MCF 10A (cell line): ENCODE measurements around the gene MYBL2. TPM values are rescaled to one million over a fixed set of nuclear protein-coding genes. Genes with fewer than 3 reads are reported as not detected.
"Not testable (repeated sequence)": the region's sequence is repeated elsewhere in the genome, so short reads cannot be mapped to it uniquely, and the experiment has no call there.

Experiments
- BruUV-seq: library from RNA; stranded (reverse); fragments of 400-500 nt; replicated peaks from 2 replicates; lab custom pipeline; 2021; lab: Mats Ljungman, UMichigan
- CTCF ChIA-PET: fragments of 300-600 bp; sonication (Branson Sonifier 250); formaldehyde crosslinking; extraction: SDS; loops from one replicate; lab custom pipeline; 2021; ENCODE audit warnings: antibody characterized with exemption, inconsistent platforms; lab: Yijun Ruan, JAX
- POLR2A ChIA-PET: fragments of 300-600, 350-650 bp; sonication (Branson Sonifier 250); formaldehyde crosslinking; extraction: SDS; loops from one replicate; lab custom pipeline; 2020; ENCODE audit warnings: antibody characterized with exemption, inconsistent platforms; lab: Yijun Ruan, JAX
- DNase-seq: peaks from one replicate; pipeline ENCODE4 v3.0.0-alpha.2; 2018; ENCODE audit not compliant: unreplicated experiment
- H3K27ac Mint-ChIP-seq: one replicate; pipeline ENCODE4 v1.8.0; 2022; ENCODE audit warnings: mild to moderate bottlenecking, low read depth, mixed read lengths; ENCODE audit not compliant: unreplicated experiment
- H3K27me3 Mint-ChIP-seq: one replicate; pipeline ENCODE4 v1.8.0; 2022; ENCODE audit warnings: mixed read lengths; ENCODE audit not compliant: insufficient read depth, unreplicated experiment
- H3K36me3 Mint-ChIP-seq: one replicate; pipeline ENCODE4 v1.8.0; 2022; ENCODE audit warnings: mild to moderate bottlenecking, moderate library complexity, mixed read lengths; ENCODE audit not compliant: insufficient read depth, unreplicated experiment
- H3K4me1 Mint-ChIP-seq: one replicate; pipeline ENCODE4 v1.8.0; 2022; ENCODE audit warnings: mixed read lengths; ENCODE audit not compliant: insufficient read depth, unreplicated experiment
- H3K4me3 Mint-ChIP-seq: one replicate; pipeline ENCODE4 v1.8.0; 2022; ENCODE audit warnings: mild to moderate bottlenecking, moderate library complexity, mixed read lengths; ENCODE audit not compliant: unreplicated experiment
- H3K9me3 Mint-ChIP-seq: one replicate; pipeline ENCODE4 v1.8.0; 2022; ENCODE audit warnings: mixed read lengths; ENCODE audit not compliant: unreplicated experiment
- intact Hi-C: fragments of 100-400 bp; cut with micrococcal nuclease; formaldehyde crosslinking; loops from 2 replicates; pipeline ENCODE4 v1.14.1; 2022
- total RNA-seq: library from RNA; stranded (reverse); gene quantifications from 2 replicates; pipeline ENCODE4 v1.2.3, GENCODE V29; 2022
- TF ChIP-seq, protein P1 (sequence below): fragments of 200-600 bp; IDR thresholded peaks from one replicate; pipeline ENCODE4 v1.8.0; 2022; ENCODE audit warnings: antibody characterized with exemption, mild to moderate bottlenecking; ENCODE audit not compliant: unreplicated experiment

The MYBL2 gene
- total RNA-seq, 1 experiment from 2014 or later = 44.3 TPM

DNA sequence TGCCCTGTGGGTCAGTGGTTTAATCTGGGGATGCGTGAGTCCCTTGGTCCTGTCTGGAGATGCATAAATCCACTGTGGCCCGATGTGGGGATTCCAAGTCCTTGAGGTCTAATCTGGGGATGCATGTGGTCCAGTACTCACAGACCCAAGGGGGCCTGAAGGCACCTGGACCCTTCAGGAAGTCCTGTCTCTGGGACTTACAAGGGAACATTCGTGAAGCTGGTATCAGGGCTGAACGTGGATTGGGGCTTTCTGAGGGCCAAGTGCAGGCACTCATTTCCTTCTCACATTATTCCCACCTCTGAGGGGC lies 85.1 kb downstream of the MYBL2 start:
- no peak overlapping the region for H3K4me3 Mint-ChIP-seq
- TF ChIP-seq, protein P1, sequence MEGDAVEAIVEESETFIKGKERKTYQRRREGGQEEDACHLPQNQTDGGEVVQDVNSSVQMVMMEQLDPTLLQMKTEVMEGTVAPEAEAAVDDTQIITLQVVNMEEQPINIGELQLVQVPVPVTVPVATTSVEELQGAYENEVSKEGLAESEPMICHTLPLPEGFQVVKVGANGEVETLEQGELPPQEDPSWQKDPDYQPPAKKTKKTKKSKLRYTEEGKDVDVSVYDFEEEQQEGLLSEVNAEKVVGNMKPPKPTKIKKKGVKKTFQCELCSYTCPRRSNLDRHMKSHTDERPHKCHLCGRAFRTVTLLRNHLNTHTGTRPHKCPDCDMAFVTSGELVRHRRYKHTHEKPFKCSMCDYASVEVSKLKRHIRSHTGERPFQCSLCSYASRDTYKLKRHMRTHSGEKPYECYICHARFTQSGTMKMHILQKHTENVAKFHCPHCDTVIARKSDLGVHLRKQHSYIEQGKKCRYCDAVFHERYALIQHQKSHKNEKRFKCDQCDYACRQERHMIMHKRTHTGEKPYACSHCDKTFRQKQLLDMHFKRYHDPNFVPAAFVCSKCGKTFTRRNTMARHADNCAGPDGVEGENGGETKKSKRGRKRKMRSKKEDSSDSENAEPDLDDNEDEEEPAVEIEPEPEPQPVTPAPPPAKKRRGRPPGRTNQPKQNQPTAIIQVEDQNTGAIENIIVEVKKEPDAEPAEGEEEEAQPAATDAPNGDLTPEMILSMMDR = no peak
- no TSS peak for BruUV-seq
- DNase-seq = no peak
- H3K4me1 Mint-ChIP-seq = peaks cover 14% of the 10 kb centered on the region
- no peak overlapping the region for H3K27ac Mint-ChIP-seq
- H3K9me3 Mint-ChIP-seq = no peaks in the 10 kb centered on the region
- CTCF ChIA-PET = interaction anchor here (0.6 to 16.1 kb wide), 17 partner anchors 13 to 720 kb away, joined by 3 to 521 read pairs (median 16); partner anchors contain the start of gene GTSF1L
- POLR2A ChIA-PET = interaction anchor here (2.1 to 4.8 kb wide), 2 partner anchors 328 to 331 kb away, joined by 11 to 18 read pairs; no protein-coding TSS in a partner anchor
- H3K36me3 Mint-ChIP-seq = no peaks in the 10 kb centered on the region
- intact Hi-C loops = loop anchor here (10.0 kb wide), 1 partner anchor 93 kb away; no protein-coding TSS in a partner anchor
- H3K27me3 Mint-ChIP-seq = no peaks in the 10 kb centered on the region

DNA sequence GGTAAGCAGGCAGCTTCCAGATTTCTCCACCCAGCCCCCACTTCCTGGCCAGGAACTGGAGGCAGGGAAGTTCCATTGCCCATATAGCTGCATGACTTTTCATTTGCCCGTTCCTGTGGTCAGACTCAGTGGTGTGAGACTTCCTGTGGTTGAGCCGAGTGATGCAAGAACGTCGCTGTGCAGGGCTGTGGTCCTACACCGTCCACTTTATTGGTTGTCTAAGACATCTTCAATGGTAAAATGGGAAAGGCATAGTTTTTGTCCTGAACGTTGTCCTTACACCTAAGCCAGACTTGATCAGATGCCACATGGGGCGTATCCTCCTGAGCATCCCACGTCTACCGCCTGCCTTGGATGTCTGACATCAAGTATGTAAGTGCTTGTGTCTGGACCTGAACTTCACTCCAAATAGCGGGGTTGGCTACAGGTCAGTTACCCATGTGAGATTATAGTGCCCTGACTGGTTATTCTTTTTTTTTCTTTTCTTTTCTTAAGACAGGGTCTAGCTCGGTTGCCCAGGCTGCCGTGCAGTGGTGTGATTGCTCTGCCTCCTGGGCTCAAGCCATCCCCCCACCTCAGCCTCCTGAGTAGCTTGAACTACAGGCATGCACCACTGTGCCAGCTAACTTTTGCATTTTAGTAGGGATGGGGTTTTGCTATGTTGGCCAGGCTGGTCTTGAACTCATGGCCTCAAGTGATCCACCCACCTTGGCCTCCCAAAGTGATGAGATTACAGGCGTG lies 85.8 kb downstream of the MYBL2 start:
- Mint-ChIP-seq H3K27ac (peak overlapping the region; percentile 23), H3K4me1 (peaks cover 14% of the 10 kb centered on the region), H3K4me3 (no peak overlapping the region), H3K9me3 (no peaks in the 10 kb centered on the region), H3K27me3 (no peaks in the 10 kb centered on the region), H3K36me3 (no peaks in the 10 kb centered on the region)
- intact Hi-C loops = loop anchor here (10.0 kb wide), 1 partner anchor 92 kb away; no protein-coding TSS in a partner anchor
- DNase-seq = peak; percentile 82
- TF ChIP-seq, protein P1 = no peak
- no TSS peak for BruUV-seq
- ChIA-PET POLR2A (interaction anchor here (4.8 kb wide), 1 partner anchor 330 kb away, joined by 18 read pairs; no protein-coding TSS in a partner anchor), CTCF (interaction anchor here (0.6 to 16.1 kb wide), 8 partner anchors 12 to 1462 kb away, joined by 3 to 521 read pairs (median 42); no protein-coding TSS in a partner anchor)

DNA sequence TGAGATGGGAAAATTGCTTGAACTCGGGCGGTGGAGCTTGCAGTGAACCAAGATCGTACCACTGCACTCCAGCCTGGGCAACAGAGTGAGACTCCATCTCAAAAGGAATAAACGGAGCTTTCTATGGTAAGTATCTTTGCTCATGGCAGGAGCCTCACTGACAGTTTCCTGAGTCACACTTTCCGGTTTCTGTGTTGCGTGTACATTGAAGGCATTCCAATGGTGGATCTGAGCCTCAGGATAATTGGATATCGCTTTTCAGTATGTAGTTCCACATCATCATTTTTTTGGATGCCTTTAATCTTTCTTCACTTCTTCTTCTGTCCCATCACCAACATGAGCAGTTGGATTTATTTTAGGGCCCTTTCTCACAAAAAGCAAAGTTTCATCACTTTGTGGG lies 88.5 kb downstream of the MYBL2 start:
- TF ChIP-seq, protein P1 = no peak
- peak; percentile 61 for DNase-seq
- ChIA-PET POLR2A (interaction anchor here (0.6 to 0.9 kb wide), 4 partner anchors 21 to 280 kb away, joined by 3 to 4 read pairs (median 4); no protein-coding TSS in a partner anchor), CTCF (interaction anchor here (0.7 to 16.1 kb wide), 3 partner anchors 85 to 330 kb away, joined by 3 to 521 read pairs (median 3); no protein-coding TSS in a partner anchor)
- no peaks in the 10 kb centered on the region for H3K36me3 Mint-ChIP-seq
- no TSS peak for BruUV-seq
- H3K27me3 Mint-ChIP-seq = no peaks in the 10 kb centered on the region
- peaks cover 17% of the 10 kb centered on the region for H3K4me1 Mint-ChIP-seq
- intact Hi-C loops = loop anchor here (10.0 kb wide), 1 partner anchor 89 kb away; no protein-coding TSS in a partner anchor
- no peak overlapping the region for H3K27ac Mint-ChIP-seq
- H3K9me3 Mint-ChIP-seq = no peaks in the 10 kb centered on the region
- no peak overlapping the region for H3K4me3 Mint-ChIP-seq

DNA sequence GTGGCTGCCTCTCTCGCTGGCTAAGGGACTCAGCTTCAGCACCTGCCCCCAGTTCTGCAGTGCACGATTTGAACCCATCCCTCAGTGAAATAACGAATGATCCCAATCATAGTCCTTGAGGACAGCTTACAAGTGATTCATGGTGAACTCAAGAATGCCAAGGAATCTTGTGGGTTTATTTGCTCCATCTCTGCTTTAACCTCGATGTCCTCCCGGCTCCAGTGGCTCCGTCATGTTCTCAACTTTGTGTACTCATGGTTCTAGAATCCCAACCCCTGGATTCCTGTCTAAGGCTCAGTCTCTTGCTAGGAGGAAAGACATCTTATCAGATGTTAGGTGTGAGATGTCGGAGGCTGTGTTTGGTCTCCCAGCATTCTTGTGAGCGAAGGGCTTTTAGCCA lies 88.9 kb downstream of the MYBL2 start:
- Mint-ChIP-seq H3K4me1 (peaks cover 13% of the 10 kb centered on the region), H3K4me3 (no peak overlapping the region), H3K27me3 (no peaks in the 10 kb centered on the region), H3K36me3 (no peaks in the 10 kb centered on the region), H3K9me3 (no peaks in the 10 kb centered on the region), H3K27ac (no peak overlapping the region)
- POLR2A ChIA-PET = interaction anchor here (0.7 to 0.8 kb wide), 2 partner anchors 24 to 279 kb away, joined by 3 to 4 read pairs; no protein-coding TSS in a partner anchor
- CTCF ChIA-PET = interaction anchor here (0.6 to 16.1 kb wide), 4 partner anchors 84 to 329 kb away, joined by 3 to 521 read pairs (median 3); no protein-coding TSS in a partner anchor
- no TSS peak for BruUV-seq
- TF ChIP-seq, protein P1 = no peak
- no peak for DNase-seq
- intact Hi-C loops = loop anchor here (10.0 kb wide), 1 partner anchor 89 kb away; no protein-coding TSS in a partner anchor

DNA sequence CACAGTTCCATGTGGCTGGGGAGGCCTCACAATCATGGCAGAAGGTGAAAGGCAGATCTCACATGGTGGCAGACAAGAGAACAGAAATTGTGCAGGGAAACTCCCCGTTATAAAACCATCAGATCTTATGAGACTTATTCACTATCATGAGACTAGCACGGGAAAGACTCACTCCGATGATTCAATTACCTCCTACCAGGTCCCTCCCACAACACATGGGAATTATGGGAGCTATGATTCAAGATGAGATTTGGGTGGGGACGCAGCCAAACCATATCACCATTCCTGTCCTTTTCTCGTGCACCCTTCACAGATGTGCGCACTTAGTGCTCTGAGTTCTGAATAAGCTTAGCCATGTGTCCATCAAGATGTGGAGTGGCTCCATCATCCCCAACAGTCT lies 91.0 kb downstream of the MYBL2 start:
- intact Hi-C loops = loop anchor here (10.0 kb wide), 1 partner anchor 87 kb away; no protein-coding TSS in a partner anchor
- POLR2A ChIA-PET = not testable (repeated sequence)

More for the DNA sequence above, 91.0 kb downstream of the MYBL2 start:
- H3K27ac Mint-ChIP-seq = peak overlapping the region; percentile 44
- not testable (repeated sequence) for BruUV-seq, H3K4me3 Mint-ChIP-seq, H3K9me3 Mint-ChIP-seq, DNase-seq, H3K36me3 Mint-ChIP-seq, H3K4me1 Mint-ChIP-seq, H3K27me3 Mint-ChIP-seq
- CTCF ChIA-PET = interaction anchor here (1.4 kb wide), 1 partner anchor 8 kb away, joined by 11 read pairs; no protein-coding TSS in a partner anchor
